SK-N-SH (cell line): ENCODE measurements around the gene RAD51B. TPM values are rescaled to one million over a fixed set of nuclear protein-coding genes. Genes with fewer than 3 reads are reported as not detected.

ENCODE experiments used
- CTCF ChIA-PET: fragments of 300-600, 350-600 bp; formaldehyde crosslinking; extraction: SDS; loops from one replicate; lab custom pipeline; 2021; lab: Yijun Ruan, JAX
- POLR2A ChIA-PET: fragments of 350-600 bp; sonication (Branson Sonifier 250); formaldehyde crosslinking; extraction: SDS; loops from one replicate; lab custom pipeline; 2020; ENCODE audit warnings: antibody characterized with exemption, inconsistent platforms; lab: Yijun Ruan, JAX
- DNase-seq: peaks from one replicate; pipeline ENCODE4 v3.0.0; 2012
- H2AFZ ChIP-seq: fragments of 200-600 bp; sonication (generic); 2 replicates; pipeline ENCODE4 v1.8.1; 2016; ENCODE audit warnings: antibody characterized with exemption, mild to moderate bottlenecking, low read depth
- H3F3A ChIP-seq: fragments of 200-600 bp; sonication (generic); replicated peaks from 2 replicates; pipeline ENCODE3; 2016; ENCODE audit warnings: antibody characterized with exemption, mild to moderate bottlenecking; ENCODE audit not compliant: insufficient read depth
- H3K27ac ChIP-seq, 2 experiments: fragments of 200-500 bp in 1 of 2; fragments of 200-600 bp in 1 of 2; sonication (Bioruptor generic) in 1 of 2; sonication (generic), shearing (Covaris generic) in 1 of 2; 2 replicates each; pipeline versions ENCODE4 v1.5.1 to v1.6.1; 2014 to 2016; ENCODE audit warnings: low read depth in 2 of 2, inconsistent platforms in 1 of 2, low read length in 1 of 2, mild to moderate bottlenecking in 1 of 2, mixed read lengths in 1 of 2
- H3K27me3 ChIP-seq: fragments of 200-600 bp; sonication (generic), shearing (Covaris generic); 2 replicates; pipeline ENCODE4 v1.6.1; 2016; ENCODE audit warnings: mixed run types; ENCODE audit not compliant: insufficient read depth
- H3K36me3 ChIP-seq, 2 experiments: fragments of 200-500 bp in 1 of 2; fragments of 200-600 bp in 1 of 2; sonication (Bioruptor generic) in 1 of 2; sonication (generic) in 1 of 2; replicated peaks in 1 of 2; 2 replicates each; pipeline versions ENCODE3 to v1.5.1; 2014 to 2016; ENCODE audit warnings: low read length in 1 of 2, mild to moderate bottlenecking in 1 of 2; ENCODE audit not compliant: insufficient read depth in 2 of 2, control insufficient read depth in 1 of 2
- H3K4me1 ChIP-seq, 2 experiments: fragments of 200-500 bp in 1 of 2; fragments of 200-600 bp in 1 of 2; sonication (Bioruptor generic) in 1 of 2; sonication (generic), shearing (Covaris generic) in 1 of 2; 2 replicates each; pipeline versions ENCODE4 v1.5.1 to v1.6.1; 2014 to 2016; ENCODE audit warnings: low read depth in 1 of 2, low read length in 1 of 2, mixed run types in 1 of 2; ENCODE audit not compliant: insufficient read depth in 2 of 2, control insufficient read depth in 1 of 2
- H3K4me2 ChIP-seq: fragments of 200-600 bp; sonication (generic), shearing (Covaris generic); 2 replicates; pipeline ENCODE4 v1.6.1; 2017; ENCODE audit warnings: mixed run types
- H3K4me3 ChIP-seq, 2 experiments: fragments of 200-500 bp in 1 of 2; fragments of 200-600 bp in 1 of 2; sonication (Bioruptor generic) in 1 of 2; sonication (generic), shearing (Covaris generic) in 1 of 2; 2 replicates each; pipeline versions ENCODE4 v1.5.1 to v1.8.1; 2014 to 2016; ENCODE audit warnings: low read depth in 2 of 2, inconsistent platforms in 1 of 2, low read length in 1 of 2, mild to moderate bottlenecking in 1 of 2, mixed read lengths in 1 of 2, moderate library complexity in 1 of 2
- H3K79me2 ChIP-seq: fragments of 200-600 bp; sonication (generic); 2 replicates; pipeline ENCODE4 v1.8.1; 2017; ENCODE audit warnings: mild to moderate bottlenecking; ENCODE audit not compliant: insufficient read depth
- H3K9ac ChIP-seq: fragments of 200-600 bp; sonication (generic); 2 replicates; pipeline ENCODE4 v1.6.1; 2017; ENCODE audit warnings: mixed run types
- H3K9me2 ChIP-seq: fragments of 200-600 bp; sonication (generic); 2 replicates; pipeline ENCODE4 v1.6.1; 2017; ENCODE audit warnings: mixed run types
- H3K9me3 ChIP-seq: fragments of 200-600 bp; sonication (generic); 2 replicates; pipeline ENCODE4 v1.6.1; 2017; ENCODE audit warnings: mixed run types, mild to moderate bottlenecking, moderate library complexity
- H4K20me1 ChIP-seq: fragments of 200-600 bp; sonication (generic); 2 replicates; pipeline ENCODE4 v1.6.1; 2017; ENCODE audit warnings: mild to moderate bottlenecking, mixed run types; ENCODE audit not compliant: insufficient read depth
- CHD2 ChIP-seq: fragments of 150-350 bp; IDR thresholded peaks from 2 replicates; pipeline ENCODE4 v1.6.1; 2018; ENCODE audit warnings: low read length; ENCODE audit not compliant: partially characterized antibody
- CTCF ChIP-seq: fragments of 200-600 bp; sonication (generic); IDR thresholded peaks from 2 replicates; pipeline ENCODE4 v1.6.1; 2017; ENCODE audit warnings: antibody characterized with exemption, mild to moderate bottlenecking, moderate library complexity
- ELF1 ChIP-seq: IDR thresholded peaks from 2 replicates; pipeline ENCODE4 v1.4.0; 2012
- EP300 ChIP-seq, 2 experiments: IDR thresholded peaks; 2 replicates each; pipeline versions ENCODE4 v1.4.0 to v1.6.1; 2012; ENCODE audit warnings: borderline replicate concordance in 1 of 2, low read depth in 1 of 2, low read length in 1 of 2
- FOSL2 ChIP-seq: IDR thresholded peaks from 2 replicates; pipeline ENCODE4 v1.4.0; 2012; ENCODE audit warnings: low read depth, mild to moderate bottlenecking, moderate library complexity, borderline replicate concordance
- FOXJ3 ChIP-seq: sonication (generic); formaldehyde crosslinking; IDR thresholded peaks from 2 replicates; pipeline ENCODE4 v1.5.1; 2020; ENCODE audit warnings: mild to moderate bottlenecking, missing genetic modification reagents
- FOXM1 ChIP-seq: IDR thresholded peaks from 2 replicates; pipeline ENCODE4 v1.4.0; 2012; ENCODE audit warnings: low read depth, mild to moderate bottlenecking
- GABPA ChIP-seq: IDR thresholded peaks from 2 replicates; pipeline ENCODE4 v1.4.0; 2012; ENCODE audit warnings: low read depth, mild to moderate bottlenecking
- GATA2 ChIP-seq: sonication (generic); formaldehyde crosslinking; IDR thresholded peaks from 2 replicates; pipeline ENCODE4 v1.5.0; 2020; ENCODE audit warnings: mild to moderate bottlenecking, missing genetic modification reagents
- IRF3 ChIP-seq: fragments of 150-350 bp; IDR thresholded peaks from 2 replicates; pipeline ENCODE4 v1.6.1; 2016; ENCODE audit warnings: mild to moderate bottlenecking, low read depth, low read length
- MEF2A ChIP-seq: IDR thresholded peaks from 2 replicates; pipeline ENCODE4 v1.4.0; 2012; ENCODE audit warnings: low read depth, borderline replicate concordance
- MXI1 ChIP-seq: IDR thresholded peaks from 2 replicates; pipeline ENCODE4 v1.6.1; 2012; ENCODE audit warnings: mild to moderate bottlenecking, low read depth, low read length, improper control_type of control experiment
- NRF1 ChIP-seq: IDR thresholded peaks from 2 replicates; pipeline ENCODE4 v1.6.1; 2012; ENCODE audit warnings: low read depth, mild to moderate bottlenecking, low read length
- RCOR1 ChIP-seq: fragments of 150-350 bp; IDR thresholded peaks from 2 replicates; pipeline ENCODE4 v1.6.1; 2017; ENCODE audit warnings: antibody characterized with exemption, low read length
- RFX5 ChIP-seq: IDR thresholded peaks from 2 replicates; pipeline ENCODE4 v1.6.1; 2012; ENCODE audit warnings: mild to moderate bottlenecking, improper control_type of control experiment, low read length
- RXRA ChIP-seq: IDR thresholded peaks from 2 replicates; pipeline ENCODE4 v1.4.0; 2012; ENCODE audit warnings: low read depth, mild to moderate bottlenecking, borderline replicate concordance
- SIN3A ChIP-seq: IDR thresholded peaks from 2 replicates; pipeline ENCODE4 v1.6.1; 2012; ENCODE audit warnings: low read depth, mild to moderate bottlenecking, low read length, moderate library complexity, borderline replicate concordance
- TAF1 ChIP-seq: IDR thresholded peaks from 2 replicates; pipeline ENCODE4 v1.6.1; 2012; ENCODE audit warnings: low read depth, mild to moderate bottlenecking, low read length, moderate library complexity, borderline replicate concordance
- TCF12 ChIP-seq: IDR thresholded peaks from 2 replicates; pipeline ENCODE4 v1.4.0; 2012
- TEAD4 ChIP-seq: IDR thresholded peaks from 2 replicates; pipeline ENCODE4 v1.4.0; 2012; ENCODE audit warnings: mild to moderate bottlenecking, borderline replicate concordance; ENCODE audit not compliant: insufficient read depth
- YY1 ChIP-seq: IDR thresholded peaks from 2 replicates; pipeline ENCODE4 v1.4.0; 2012; ENCODE audit warnings: low read depth, mild to moderate bottlenecking
- WGBS: methylation state at CpG from one replicate; pipeline ENCODE4 v1.1.6; 2017; ENCODE audit warnings: low lambda C conversion rate; 5-methylcytosine and 5-hydroxymethylcytosine counted together
- polyA plus RNA-seq, 3 experiments: library from polyadenylated mRNA; depleted of rRNA; stranded (reverse); fragments of >200 nt; gene quantifications; 2 replicates each; pipeline ENCODE4 v1.2.3, GENCODE V29; 2012
- TF ChIP-seq, protein P1 (sequence below): IDR thresholded peaks from 2 replicates; pipeline ENCODE4 v1.4.0; 2012; ENCODE audit warnings: low read depth, borderline replicate concordance
- TF ChIP-seq, protein P2 (sequence below): fragments of 150-350 bp; IDR thresholded peaks from 2 replicates; pipeline ENCODE4 v1.6.1; 2017; ENCODE audit warnings: antibody characterized with exemption, low read length, low read depth, borderline replicate concordance

Gene RAD51B
- polyA plus RNA-seq, 1 of the 3 experiments (the other 2 are of a cell fraction): 6.0 TPM

GRCh38 chr14:68486809-68487208 is 667.2 kb downstream of the RAD51B start:
- H3F3A ChIP-seq: no peaks in the 10 kb centered on the region
- H3K4me1 ChIP-seq: peaks cover 4% of the 10 kb centered on the region in 2 experiments; a peak in 2 of 4 replicates
- no peaks in the 10 kb centered on the region for H3K9me3 ChIP-seq
- no peaks in the 10 kb centered on the region for H3K79me2 ChIP-seq
- H3K27me3 ChIP-seq: no peaks in the 10 kb centered on the region
- no peak for TF ChIP-seq FOXJ3 (CRISPR knock-in tag)
- TF ChIP-seq SIN3A: no peak
- TF ChIP-seq YY1: no peak
- no peak for TF ChIP-seq FOSL2
- no peak for TF ChIP-seq EP300 (IDR thresholded peaks at IDR 0.05; ENCODE audit: borderline replicate concordance in 1 of 2, low read depth in 1 of 2, low read length in 1 of 2)
- TF ChIP-seq, protein P1, sequence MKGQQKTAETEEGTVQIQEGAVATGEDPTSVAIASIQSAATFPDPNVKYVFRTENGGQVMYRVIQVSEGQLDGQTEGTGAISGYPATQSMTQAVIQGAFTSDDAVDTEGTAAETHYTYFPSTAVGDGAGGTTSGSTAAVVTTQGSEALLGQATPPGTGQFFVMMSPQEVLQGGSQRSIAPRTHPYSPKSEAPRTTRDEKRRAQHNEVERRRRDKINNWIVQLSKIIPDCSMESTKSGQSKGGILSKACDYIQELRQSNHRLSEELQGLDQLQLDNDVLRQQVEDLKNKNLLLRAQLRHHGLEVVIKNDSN: no peak
- no peak for TF ChIP-seq ELF1
- no peak for TF ChIP-seq IRF3
- no peak for TF ChIP-seq GABPA
- TF ChIP-seq NRF1: no peak
- no peak for TF ChIP-seq CHD2
- no peaks in the 10 kb centered on the region for H3K9me2 ChIP-seq
- no peak overlapping the region for H2AFZ ChIP-seq
- CTCF ChIA-PET: no interaction called here
- no peak overlapping the region for H3K27ac ChIP-seq
- H4K20me1 ChIP-seq: no peaks in the 10 kb centered on the region
- H3K4me3 ChIP-seq: no peak overlapping the region
- H3K9ac ChIP-seq: no peak overlapping the region
- no peak overlapping the region for H3K4me2 ChIP-seq
- no peaks in the 10 kb centered on the region for H3K36me3 ChIP-seq
- WGBS: 98% methylated on average over 5 of the region's 6 CpGs
- POLR2A ChIA-PET: no interaction called here
- no peak for DNase-seq

DNA sequence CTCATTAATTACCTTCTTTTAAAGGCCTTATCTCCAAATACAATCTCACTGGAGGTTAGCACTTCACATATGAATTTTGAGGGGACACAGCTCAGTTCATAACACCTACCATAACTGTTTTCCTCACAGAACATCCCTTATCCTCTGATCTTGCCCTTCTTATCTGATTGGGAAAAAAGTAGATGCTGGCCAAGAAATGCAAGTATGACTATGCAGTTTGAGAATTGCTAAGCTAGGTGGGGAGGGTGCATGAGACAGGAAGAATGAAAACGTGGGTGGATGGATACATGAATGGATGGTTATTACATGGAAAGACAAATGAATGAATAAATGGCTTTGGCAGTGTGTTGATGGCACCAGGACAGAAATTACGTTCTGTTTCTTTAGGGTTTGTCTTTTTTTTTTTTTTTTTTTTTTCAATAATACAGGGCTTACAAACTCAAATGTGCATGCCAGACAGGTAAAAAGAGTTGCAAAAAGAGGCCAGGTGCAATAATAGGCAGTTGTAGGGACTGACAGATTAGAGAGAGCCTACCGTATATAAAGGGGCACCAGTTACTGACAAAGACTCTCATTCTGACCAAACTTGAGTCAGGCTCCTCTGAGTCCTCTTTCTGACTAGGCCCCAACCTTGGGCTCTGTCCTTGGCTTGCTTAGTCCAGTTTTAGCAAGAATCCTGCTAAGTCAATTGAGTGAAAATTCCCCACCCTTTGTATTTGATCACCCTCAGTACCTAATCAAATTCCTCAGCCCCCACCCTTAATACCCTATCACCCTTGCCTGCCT is 668.4 kb downstream of the RAD51B start:
- no peaks in the 10 kb centered on the region for H3K27me3 ChIP-seq
- no peaks in the 10 kb centered on the region for H3K9me2 ChIP-seq
- DNase-seq: no peak
- CTCF ChIA-PET: no interaction called here
- H3K27ac ChIP-seq: peak overlapping the region in 1 of 2 experiments; percentile 18; a peak in 1 of 4 replicates
- peaks cover 4% of the 10 kb centered on the region in 2 experiments; a peak in 2 of 4 replicates for H3K4me1 ChIP-seq
- H3F3A ChIP-seq: no peaks in the 10 kb centered on the region
- H4K20me1 ChIP-seq: no peaks in the 10 kb centered on the region
- H3K79me2 ChIP-seq: no peaks in the 10 kb centered on the region
- no peak overlapping the region for H3K9ac ChIP-seq
- no peaks in the 10 kb centered on the region for H3K36me3 ChIP-seq
- WGBS: 34% methylated on average over 3 of the region's 3 CpGs
- H3K4me3 ChIP-seq: no peak overlapping the region
- POLR2A ChIA-PET: no interaction called here
- no peaks in the 10 kb centered on the region for H3K9me3 ChIP-seq
- no peak overlapping the region; the same call in 1 of the 2 replicates for H2AFZ ChIP-seq
- no peak overlapping the region for H3K4me2 ChIP-seq
- TF ChIP-seq RCOR1 (no peak), FOXM1 (0 out of 2 replicates have a peak, but pooled peaks have one; percentile 67), YY1 (no peak), TAF1 (no peak), ELF1 (no peak), TCF12 (peak; percentile 85), RXRA (peak; percentile 48; the same call in 1 of the 2 replicates), GATA2 (CRISPR knock-in tag) (no peak), RFX5 (no peak), TEAD4 (peak; percentile 77; the same call in 1 of the 2 replicates), MXI1 (no peak), NRF1 (no peak), CTCF (no peak), SIN3A (no peak), MEF2A (no peak)
- TF ChIP-seq, protein P2, sequence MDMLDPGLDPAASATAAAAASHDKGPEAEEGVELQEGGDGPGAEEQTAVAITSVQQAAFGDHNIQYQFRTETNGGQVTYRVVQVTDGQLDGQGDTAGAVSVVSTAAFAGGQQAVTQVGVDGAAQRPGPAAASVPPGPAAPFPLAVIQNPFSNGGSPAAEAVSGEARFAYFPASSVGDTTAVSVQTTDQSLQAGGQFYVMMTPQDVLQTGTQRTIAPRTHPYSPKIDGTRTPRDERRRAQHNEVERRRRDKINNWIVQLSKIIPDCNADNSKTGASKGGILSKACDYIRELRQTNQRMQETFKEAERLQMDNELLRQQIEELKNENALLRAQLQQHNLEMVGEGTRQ: no peak
